Keratinocyte (primary cell): ENCODE data around the gene NOTUM. TPM values are rescaled to one million over a fixed set of nuclear protein-coding genes. Genes with fewer than 3 reads are reported as not detected.

Source experiments
- DNase-seq: peaks from one replicate; pipeline ENCODE4 v3.0.0-alpha.2; 2011; ENCODE audit warnings: low read depth, missing footprints, low spot score
- FAIRE-seq: peaks from 2 replicates; lab custom pipeline; 2011; peaks lifted over from hg19 to GRCh38; lab: Jason Lieb, UNC
- H2AFZ ChIP-seq: 2 replicates; pipeline ENCODE4 v1.6.0; 2012; ENCODE audit warnings: low read length, control low read depth, inconsistent platforms; ENCODE audit not compliant: control insufficient read depth
- H3K27ac ChIP-seq: 2 replicates; pipeline ENCODE4 v1.5.1; 2011; ENCODE audit warnings: low read length; ENCODE audit not compliant: control insufficient read depth, insufficient read depth
- H3K27me3 ChIP-seq: 3 replicates; pipeline ENCODE4 v1.6.0; 2011; ENCODE audit warnings: low read length; ENCODE audit not compliant: control insufficient read depth, insufficient read depth; ENCODE audit errors: extremely low read depth
- H3K36me3 ChIP-seq, 2 experiments: 2 replicates in 1 of 2; 3 replicates in 1 of 2; pipeline ENCODE4 v1.5.1; 2011; ENCODE audit warnings: low read length in 2 of 2, mild to moderate bottlenecking in 1 of 2; ENCODE audit not compliant: control insufficient read depth in 2 of 2, insufficient read depth in 2 of 2; ENCODE audit errors: extremely low read depth in 1 of 2
- H3K4me1 ChIP-seq: 3 replicates; pipeline ENCODE4 v1.5.1; 2011; ENCODE audit warnings: low read length; ENCODE audit not compliant: control insufficient read depth, insufficient read depth; ENCODE audit errors: extremely low read depth
- H3K4me2 ChIP-seq: 3 replicates; pipeline ENCODE4 v1.6.0; 2011; ENCODE audit warnings: low read depth, low read length; ENCODE audit not compliant: control insufficient read depth, insufficient read depth; ENCODE audit errors: extremely low read depth
- H3K4me3 ChIP-seq, 3 experiments: fragments of 200-600 bp in 1 of 3; sonication (generic) in 1 of 3; 2 replicates in 2 of 3; 3 replicates in 1 of 3; pipeline ENCODE4 v1.5.1; 2011 to 2016; ENCODE audit warnings: low read length in 3 of 3, mild to moderate bottlenecking in 3 of 3, control low read depth in 2 of 3, inconsistent platforms in 1 of 3, low read depth in 1 of 3, mixed read lengths in 1 of 3, mixed run types in 1 of 3, moderate library complexity in 1 of 3; ENCODE audit not compliant: control insufficient read depth in 2 of 3, insufficient read depth in 2 of 3; ENCODE audit errors: extremely low read depth in 1 of 3
- H3K79me2 ChIP-seq: 2 replicates; pipeline ENCODE4 v1.6.0; 2012; ENCODE audit warnings: low read length; ENCODE audit not compliant: control insufficient read depth, insufficient read depth
- H3K9ac ChIP-seq: 3 replicates; pipeline ENCODE4 v1.6.0; 2011; ENCODE audit warnings: low read length; ENCODE audit not compliant: control insufficient read depth, insufficient read depth; ENCODE audit errors: extremely low read depth
- H3K9me1 ChIP-seq: 3 replicates; pipeline ENCODE4 v1.6.0; 2011; ENCODE audit warnings: low read length; ENCODE audit not compliant: control insufficient read depth, insufficient read depth; ENCODE audit errors: extremely low read depth
- H3K9me3 ChIP-seq: 2 replicates; pipeline ENCODE4 v1.5.1; 2012; ENCODE audit warnings: low read depth, low read length; ENCODE audit not compliant: control insufficient read depth
- H4K20me1 ChIP-seq: 3 replicates; pipeline ENCODE4 v1.6.0; 2011; ENCODE audit warnings: low read length; ENCODE audit not compliant: control insufficient read depth, insufficient read depth; ENCODE audit errors: extremely low read depth
- CTCF ChIP-seq, 3 experiments: IDR thresholded peaks in 1 of 3; conservative IDR thresholded peaks in 1 of 3; optimal IDR thresholded peaks in 1 of 3; 2 replicates in 2 of 3; 3 replicates in 1 of 3; pipeline versions ENCODE3 to v1.5.1; 2011; ENCODE audit warnings: low read length in 3 of 3, mild to moderate bottlenecking in 3 of 3, moderate library complexity in 2 of 3, control low read depth in 1 of 3, inconsistent platforms in 1 of 3; ENCODE audit not compliant: insufficient read depth in 2 of 3; ENCODE audit errors: extremely low read depth in 1 of 3
- EZH2 ChIP-seq: IDR thresholded peaks from one replicate; pipeline ENCODE4 v1.6.1; 2012; ENCODE audit warnings: inconsistent platforms, mild to moderate bottlenecking, low read length, moderate library complexity
- dilution Hi-C: fragments of 300-500 bp; cut with MboI; formaldehyde crosslinking; loops from one replicate; pipeline ENCODE4 v1.7.0; 2020; ENCODE audit warnings: low sequenced_read_pairs; ENCODE audit not compliant: extremely low pct_ligation_motif_present
- polyA plus RNA-seq, 5 experiments: library from polyadenylated mRNA; depleted of rRNA in 3 of 5; stranded (reverse) in 3 of 5; stranded (forward) in 1 of 5; unstranded in 1 of 5; fragments of >200 nt; gene quantifications; 1 replicate in 1 of 5; 2 replicates in 3 of 5; 3 replicates in 1 of 5; pipeline versions ENCODE4 v1.2.1 to v1.2.3, GENCODE V29; 2011 to 2012; ENCODE audit warnings: missing spikeins in 2 of 5, low read depth in 1 of 5, low replicate concordance in 1 of 5

NOTUM gene
- polyA plus RNA-seq, 1 donor (not counting 4 experiments of a cell fraction or from before 2014, with no cell fraction given) = not detected

DNA sequence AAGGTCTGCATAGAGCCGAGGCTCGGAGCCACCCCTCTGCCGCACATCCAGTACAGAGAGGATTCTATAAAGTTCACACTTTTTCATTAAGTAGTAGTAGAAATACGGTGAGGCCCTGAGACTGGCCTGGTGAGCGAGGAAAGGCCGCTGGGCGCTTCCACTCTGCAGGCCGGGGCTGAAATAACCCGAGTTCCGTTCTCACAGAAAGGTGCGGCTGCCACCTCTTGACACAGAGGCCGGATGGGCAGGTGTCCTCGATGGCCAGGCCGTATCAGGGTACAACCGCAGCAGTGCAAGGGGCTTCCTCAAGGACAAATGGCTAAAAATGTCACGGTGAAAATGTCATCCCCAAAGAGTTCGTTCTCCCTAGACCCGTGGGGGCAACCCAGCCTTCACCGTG lies 49.0 kb downstream of the NOTUM start:
- no peak overlapping the region for H3K9ac ChIP-seq
- H3K4me1 ChIP-seq = peaks cover 33% of the 10 kb centered on the region
- H3K27ac ChIP-seq = no peak overlapping the region
- no peak for DNase-seq
- peaks cover 34 to 40% of the 10 kb centered on the region in 2 experiments for H3K36me3 ChIP-seq
- peak overlapping the region; percentile 46 for H3K4me2 ChIP-seq
- no peak overlapping the region for H3K4me3 ChIP-seq
- TF ChIP-seq EZH2 = no peak
- TF ChIP-seq CTCF (optimal IDR thresholded peaks at IDR 0.05 in 1 of 3, IDR thresholded peaks at IDR 0.05 in 1 of 3, conservative IDR thresholded peaks at IDR 0.05 in 1 of 3; ENCODE audit: extremely low read depth in 1 of 3, insufficient read depth in 2 of 3, low read length in 3 of 3) = no peak
- no peaks in the 10 kb centered on the region for H3K9me3 ChIP-seq
- peaks cover 7% of the 10 kb centered on the region for H3K9me1 ChIP-seq
- FAIRE-seq = no peak
- H3K79me2 ChIP-seq = peaks cover 28% of the 10 kb centered on the region
- no peak overlapping the region for H2AFZ ChIP-seq
- no peaks in the 10 kb centered on the region for H3K27me3 ChIP-seq
- peaks cover 6% of the 10 kb centered on the region for H4K20me1 ChIP-seq
- dilution Hi-C loops = no loop called here

DNA sequence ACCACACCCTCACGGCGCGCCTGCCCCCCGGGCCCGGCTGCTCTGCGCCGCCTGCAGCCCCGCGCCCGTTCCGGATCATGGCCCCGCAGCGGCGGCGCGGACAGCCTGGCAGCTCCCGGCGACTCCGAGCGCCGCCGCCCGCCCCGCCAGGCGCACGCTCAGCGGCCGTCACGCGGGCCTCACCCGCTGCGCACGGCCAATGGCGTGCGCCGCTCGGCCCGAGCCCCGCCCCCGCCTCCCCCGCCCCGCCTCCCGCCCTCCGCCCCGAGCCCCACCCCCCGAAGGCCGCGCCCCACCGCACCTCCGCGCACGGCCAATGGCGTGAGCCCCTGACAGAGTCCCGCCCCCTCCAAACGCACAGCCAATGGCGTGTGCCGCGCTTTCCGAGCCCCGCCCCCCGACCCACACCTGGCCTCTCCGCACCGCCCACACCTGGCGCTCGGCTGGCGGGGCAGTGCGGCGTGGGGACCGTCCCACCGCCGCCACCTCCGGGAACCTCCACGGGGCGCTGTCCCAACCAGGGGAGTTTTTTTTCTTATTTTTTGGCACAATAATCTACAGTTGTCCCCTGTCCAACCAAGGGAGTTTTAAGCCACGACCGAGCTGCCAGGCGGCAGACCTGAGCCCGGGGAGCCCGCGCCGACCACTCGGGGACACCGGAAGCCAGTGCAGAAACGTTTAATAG lies 49.6 kb downstream of the NOTUM start, which contains the start of gene PCYT2:
Gene PCYT2 (minus strand): TSS at position 123 of the 685 bp plus-strand sequence. CDS start 44 bp downstream, at position 79.
- H3K9ac ChIP-seq = peak within 1 kb of the TSS; percentile 78
- H2AFZ ChIP-seq = peak within 1 kb of the TSS; percentile 43
- peaks cover 3% of the 10 kb centered on the region for H4K20me1 ChIP-seq
- dilution Hi-C loops = no loop called here
- H3K4me3 ChIP-seq = peak within 1 kb of the TSS; percentile 67 to 90 (median 83)
- FAIRE-seq = no peak
- H3K27me3 ChIP-seq = no peaks in the 10 kb centered on the region
- H3K27ac ChIP-seq = peak within 1 kb of the TSS; percentile 58
- no peak for TF ChIP-seq EZH2
- TF ChIP-seq CTCF (optimal IDR thresholded peaks at IDR 0.05 in 1 of 3, IDR thresholded peaks at IDR 0.05 in 1 of 3, conservative IDR thresholded peaks at IDR 0.05 in 1 of 3; ENCODE audit: extremely low read depth in 1 of 3, insufficient read depth in 2 of 3, low read length in 3 of 3) = no peak
- H3K9me3 ChIP-seq = no peaks in the 10 kb centered on the region
- H3K79me2 ChIP-seq = peaks cover 26% of the 10 kb centered on the region
- peak within 1 kb of the TSS; percentile 59 for H3K4me2 ChIP-seq
- peaks cover 27% of the 10 kb centered on the region for H3K4me1 ChIP-seq
- peaks cover 7% of the 10 kb centered on the region for H3K9me1 ChIP-seq
- DNase-seq = no peak
- H3K36me3 ChIP-seq = peaks cover 35 to 42% of the 10 kb centered on the region in 2 experiments
